GM21786 (cell line): ENCODE data around the gene TSPO2.

Source experiments
- ATAC-seq: cut with Tn5 transposase; IDR thresholded peaks from one replicate; pipeline ENCODE4 v1.9.1; 2021; ENCODE audit not compliant: unreplicated experiment

The TSPO2 gene

GRCh38 chr6:41049955-41050354 lies 7.7 kb downstream of the TSPO2 start:
- no peak for ATAC-seq

GRCh38 chr6:41050536-41050935 lies 8.3 kb downstream of the TSPO2 start:
- ATAC-seq, result no peak

DNA sequence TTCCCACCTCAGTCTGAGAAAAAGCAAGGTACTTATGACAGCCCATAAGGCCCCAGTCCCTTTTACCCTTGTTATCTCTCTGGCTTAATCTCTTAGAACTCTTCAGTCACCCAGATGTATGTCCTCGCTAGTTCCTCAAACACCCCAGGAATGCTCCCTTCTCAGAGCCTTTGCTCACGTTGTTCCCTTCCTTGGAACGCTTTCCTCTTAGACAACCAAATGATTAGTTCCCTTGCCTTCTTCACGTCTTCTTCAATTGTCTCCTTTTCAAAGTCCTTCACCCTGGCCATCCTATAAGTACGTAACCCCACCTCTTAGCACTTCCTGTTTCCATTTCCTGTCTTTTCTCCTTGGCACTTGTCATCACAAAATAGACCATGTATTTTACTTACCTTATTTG lies 9.6 kb downstream of the TSPO2 start:
- no peak for ATAC-seq

GRCh38 chr6:41053041-41053440 lies 10.8 kb downstream of the TSPO2 start, which contains the start of gene APOBEC2:
Gene APOBEC2 (plus strand): TSS chr6:41053202. CDS start chr6:41053348, 146 bp downstream.
- ATAC-seq, result no peak

GRCh38 chr6:41054511-41054910 lies 12.2 kb downstream of the TSPO2 start:
- ATAC-seq, result no peak

GRCh38 chr6:41055149-41055548 lies 12.9 kb downstream of the TSPO2 start:
- no peak for ATAC-seq

DNA sequence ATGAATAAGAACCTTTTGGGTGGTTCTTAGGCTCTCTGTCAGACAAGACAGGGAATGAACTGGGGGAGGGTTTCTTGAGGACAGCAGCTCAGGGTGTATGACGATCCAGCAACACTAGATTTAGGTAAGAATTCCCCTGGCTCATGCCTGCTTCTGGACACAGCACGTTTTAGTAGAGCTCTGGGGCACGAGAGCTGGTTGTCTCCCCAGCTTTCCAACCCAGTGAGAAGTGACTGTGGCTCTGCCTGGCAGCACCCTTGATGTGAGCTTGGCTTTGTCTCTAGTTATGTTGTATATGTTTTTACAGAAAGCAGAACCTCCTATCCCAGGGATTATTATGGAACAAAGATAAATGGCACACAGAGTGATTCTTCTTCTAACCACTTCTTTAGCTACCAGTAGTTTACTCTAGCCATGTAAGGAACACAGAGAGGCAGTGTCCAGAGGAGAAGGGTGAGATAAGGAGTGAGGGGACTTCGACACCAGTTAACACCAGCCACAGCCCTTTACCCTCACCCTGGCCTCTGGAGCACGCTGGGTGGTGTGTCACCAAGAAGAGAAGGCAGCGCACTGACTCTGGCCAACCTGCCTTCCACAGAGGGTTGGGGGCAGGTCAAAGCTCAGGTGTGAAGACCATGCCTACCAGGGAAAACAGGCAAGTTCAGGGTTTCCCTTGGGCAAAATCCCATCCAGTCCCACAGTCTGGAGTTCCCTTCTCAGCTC lies 14.7 kb downstream of the TSPO2 start:
- ATAC-seq, result no peak

DNA sequence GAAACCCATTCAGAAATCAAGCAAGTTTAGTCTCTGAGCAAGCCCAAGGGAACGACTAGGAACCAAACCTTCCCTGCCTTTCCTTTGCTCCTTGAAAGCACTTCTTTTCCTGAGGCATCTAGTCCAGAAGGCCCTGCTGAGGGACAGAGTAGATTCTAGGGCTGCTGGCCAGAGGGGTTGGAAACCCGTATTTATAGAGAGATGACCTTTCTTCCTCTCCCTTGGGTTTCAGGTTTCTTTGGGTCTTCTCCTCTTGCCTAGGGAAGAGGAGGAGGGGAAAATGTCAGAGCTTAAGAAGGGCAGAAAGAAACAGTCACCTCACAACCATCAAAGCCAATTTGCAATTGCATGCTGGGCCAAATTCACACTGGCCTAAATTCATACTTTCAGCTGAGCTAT lies 16.5 kb downstream of the TSPO2 start:
- no peak for ATAC-seq

GRCh38 chr6:41059556-41059955 lies 17.3 kb downstream of the TSPO2 start:
- no peak for ATAC-seq

GRCh38 chr6:41061196-41061726 lies 19.0 kb downstream of the TSPO2 start:
- ATAC-seq, result no peak

GRCh38 chr6:41062056-41062455 lies 19.8 kb downstream of the TSPO2 start:
- no peak for ATAC-seq

- ATAC-seq, result no peak
Observed at GRCh38 chr6:41063884-41064285, 21.6 kb downstream of the TSPO2 start.

GRCh38 chr6:41064841-41065240 lies 22.6 kb downstream of the TSPO2 start:
- ATAC-seq, result no peak

- no peak for ATAC-seq
Observed at GRCh38 chr6:41065550-41066026, 23.3 kb downstream of the TSPO2 start.

- ATAC-seq, result no peak
Observed at GRCh38 chr6:41066867-41067304, 24.6 kb downstream of the TSPO2 start.

DNA sequence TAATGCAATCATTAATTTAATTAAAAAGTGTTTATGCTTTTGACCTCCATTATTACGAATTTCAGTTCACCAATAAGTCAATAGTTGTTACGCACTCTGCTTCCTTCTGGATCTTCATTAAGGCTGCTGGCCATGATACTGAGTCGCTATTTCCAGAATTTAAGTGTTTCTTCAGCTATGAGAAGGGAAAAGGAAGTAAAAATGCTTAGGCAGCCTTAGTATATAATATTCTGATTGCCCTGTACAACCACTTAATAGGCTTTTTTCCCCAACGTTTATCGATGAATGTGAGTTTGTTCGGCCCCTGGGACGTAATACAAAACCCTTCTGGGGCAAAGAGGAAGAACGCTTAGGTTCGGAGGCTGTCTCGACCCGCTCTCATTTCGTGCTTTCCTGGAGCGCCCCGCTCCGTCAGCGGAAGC lies 29.2 kb downstream of the TSPO2 start:
- no peak for ATAC-seq

DNA sequence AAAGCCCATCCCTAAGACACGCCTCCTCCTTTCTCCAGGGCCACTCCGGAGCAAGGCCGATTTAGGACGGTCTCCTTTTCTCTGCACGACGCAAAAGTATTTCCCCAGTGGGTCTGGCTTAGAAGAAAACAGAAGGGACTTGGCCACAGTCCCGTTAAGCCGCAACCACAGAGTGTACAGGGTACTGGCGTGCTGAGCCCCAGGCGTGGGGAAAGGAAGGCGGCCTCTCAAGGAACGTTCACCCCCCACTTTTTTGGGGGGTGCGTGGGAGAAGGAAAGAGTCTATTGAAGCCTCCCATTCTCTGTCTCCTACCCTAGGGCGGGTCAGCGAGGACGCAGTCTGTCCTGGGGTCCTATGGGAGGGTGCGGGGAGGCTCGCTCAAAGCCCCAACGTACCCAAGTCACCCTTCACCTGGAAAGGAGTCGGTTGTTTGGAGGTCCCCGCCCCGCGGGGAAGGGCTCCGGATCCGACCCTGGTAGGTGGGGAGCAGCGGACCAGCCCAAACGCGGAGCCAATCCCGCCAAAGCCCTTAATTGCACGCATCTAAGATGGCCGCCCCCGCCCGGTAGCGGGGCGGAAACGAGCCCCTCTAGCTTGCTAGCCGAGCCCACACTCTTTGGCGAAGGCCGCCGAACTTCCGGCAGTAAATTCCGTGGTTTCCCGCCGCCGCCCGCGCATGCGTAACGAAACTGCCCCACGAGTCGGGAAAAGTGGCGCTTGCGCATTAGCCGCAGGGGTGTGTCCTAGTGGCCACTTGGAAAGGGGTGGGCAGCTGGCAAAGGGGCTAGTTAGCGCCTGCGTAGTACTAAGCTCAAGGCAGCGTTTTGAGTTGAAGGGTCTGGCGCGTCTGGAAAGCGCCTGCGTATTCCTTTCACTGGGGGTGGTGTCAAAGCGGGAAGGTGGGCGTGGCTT lies 29.9 kb downstream of the TSPO2 start, which contains the start of gene OARD1:
OARD1 (minus strand) TSS at position 434 of the 913 bp plus-strand sequence. CDS start 722 bp downstream, outside the sequence.
- ATAC-seq, result peak; percentile 70

GRCh38 chr6:41072836-41073202 lies 30.6 kb downstream of the TSPO2 start, which contains the start of gene NFYA:
Gene NFYA (plus strand): TSS chr6:41072974. CDS start chr6:41079090, 6,116 bp downstream.
- ATAC-seq, result peak; percentile 61

GRCh38 chr6:41073203-41073967 lies 31.1 kb downstream of the TSPO2 start:
- ATAC-seq, result peak; percentile 24

- ATAC-seq, result no peak
Observed at GRCh38 chr6:41073968-41074691, 31.9 kb downstream of the TSPO2 start.
